Measurements from ENCODE around the gene NR5A2.

NR5A2 gene

DNA sequence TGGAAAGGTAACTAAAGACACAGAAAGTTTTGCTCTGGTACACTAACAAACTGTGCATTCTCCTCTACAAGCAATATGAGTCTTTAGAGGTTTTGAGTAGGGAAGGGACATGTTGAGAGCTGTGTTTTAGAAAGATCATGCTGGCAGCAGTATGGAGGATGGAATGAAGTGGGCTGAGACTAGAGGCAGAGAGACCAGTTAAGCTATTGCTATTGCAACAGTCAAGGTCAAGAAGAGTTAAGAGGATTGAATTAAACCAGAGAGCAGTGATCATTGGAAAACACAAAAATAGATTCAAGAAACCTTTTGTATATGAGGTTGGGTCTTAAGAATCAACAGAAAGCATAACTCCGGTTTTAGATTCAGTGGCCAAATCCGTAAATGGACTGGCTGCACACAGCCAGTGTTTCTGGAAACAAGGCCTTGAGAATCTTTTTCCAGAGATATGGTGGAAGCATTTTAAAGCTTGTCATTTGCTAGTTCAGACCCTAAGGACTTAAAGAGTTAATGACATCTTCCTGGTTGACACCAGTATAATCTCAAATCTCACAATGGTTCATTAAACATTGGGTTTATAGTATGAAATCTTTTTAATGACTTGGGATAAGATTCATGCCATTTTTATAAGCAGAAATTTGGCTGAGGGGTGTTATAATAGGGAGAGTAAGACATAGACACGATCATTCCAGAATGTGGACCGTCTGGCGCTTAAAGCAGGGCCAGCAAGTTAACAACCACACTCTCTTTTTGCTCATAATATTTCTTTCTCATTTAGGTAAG, 177.9 kb downstream of the NR5A2 start:
- DNase-seq (ENCODE audit: low read depth in 2 of 2), result no peak

DNA sequence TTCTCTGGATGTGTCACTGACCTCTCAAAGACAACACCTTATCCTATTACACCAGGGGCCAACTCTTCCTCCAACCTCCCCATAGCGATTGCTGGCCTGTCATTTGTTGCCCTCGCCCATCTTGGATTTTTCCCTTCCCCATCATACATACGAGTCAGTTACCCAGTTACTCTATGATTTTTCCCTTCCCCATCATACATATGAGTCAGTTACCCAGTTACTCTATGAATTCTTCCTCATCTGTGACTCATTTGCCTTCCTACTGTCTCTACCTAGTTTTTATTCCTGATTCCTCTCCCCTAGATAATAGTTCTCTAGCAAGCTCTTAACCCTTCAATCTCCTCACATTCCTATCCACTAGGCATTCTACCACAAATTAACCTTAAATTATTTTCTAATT, 178.8 kb downstream of the NR5A2 start:
- no peak for DNase-seq (ENCODE audit: low read depth in 2 of 2)

DNA sequence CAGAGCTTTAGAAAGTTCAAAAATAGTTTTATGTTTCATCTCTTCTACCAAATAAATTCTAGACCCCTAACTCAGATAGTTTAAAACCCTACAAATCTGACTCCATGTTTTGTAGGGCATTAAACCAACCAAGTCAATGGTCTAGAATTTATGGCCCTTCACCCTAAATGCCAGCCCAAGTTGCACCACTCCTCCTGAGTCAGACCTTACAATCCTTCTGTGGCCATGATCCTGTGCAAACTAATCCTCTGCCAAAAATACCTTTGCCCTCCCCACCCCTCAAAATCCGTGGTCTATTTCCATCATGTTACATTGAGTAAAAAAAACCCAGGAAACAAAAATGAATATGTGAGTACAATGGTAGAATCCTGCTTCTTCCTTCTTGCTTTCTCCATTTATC, 179.3 kb downstream of the NR5A2 start:
- DNase-seq (ENCODE audit: low read depth in 2 of 2), result no peak

DNA sequence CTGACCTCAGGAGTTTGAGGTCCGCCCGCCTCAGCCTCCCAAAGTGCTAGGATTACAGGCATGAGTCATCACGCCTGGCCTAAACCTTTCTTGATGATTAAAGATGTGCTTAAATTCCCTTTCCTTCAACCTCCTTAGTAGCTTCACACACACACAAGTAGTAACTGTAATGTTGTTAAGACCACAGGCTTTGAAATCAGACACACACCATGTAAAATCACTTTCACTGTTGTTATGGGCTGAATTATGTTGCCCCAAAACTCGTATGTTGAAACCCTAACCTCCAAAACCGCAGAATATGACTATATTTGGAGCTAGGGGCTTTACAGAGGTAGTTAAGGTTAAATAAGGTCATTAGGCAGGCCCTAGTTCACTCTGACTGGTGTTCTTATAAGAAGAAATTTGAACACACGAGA, 180.2 kb downstream of the NR5A2 start:
- no peak for DNase-seq (ENCODE audit: low read depth in 2 of 2)

DNA sequence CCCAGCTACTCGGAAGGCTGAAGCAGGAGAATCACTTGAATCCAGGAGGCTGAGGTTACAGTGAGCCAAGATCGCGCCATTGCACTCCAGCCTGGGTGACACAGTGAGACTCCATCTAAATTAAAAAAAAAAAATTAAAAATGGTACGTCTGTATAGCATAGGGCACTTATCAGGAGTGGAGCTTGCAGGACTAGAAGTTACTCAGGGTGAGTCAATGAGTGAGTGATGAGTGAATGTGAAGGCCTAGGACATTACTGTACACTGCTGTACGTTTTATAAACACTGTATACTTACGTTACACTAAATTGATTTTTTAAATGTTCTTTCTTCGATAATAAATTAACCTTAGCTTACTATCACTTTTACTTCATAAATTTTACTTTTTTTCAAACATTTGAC, 183.6 kb downstream of the NR5A2 start:
- DNase-seq (ENCODE audit: low read depth in 2 of 2), result no peak

DNA sequence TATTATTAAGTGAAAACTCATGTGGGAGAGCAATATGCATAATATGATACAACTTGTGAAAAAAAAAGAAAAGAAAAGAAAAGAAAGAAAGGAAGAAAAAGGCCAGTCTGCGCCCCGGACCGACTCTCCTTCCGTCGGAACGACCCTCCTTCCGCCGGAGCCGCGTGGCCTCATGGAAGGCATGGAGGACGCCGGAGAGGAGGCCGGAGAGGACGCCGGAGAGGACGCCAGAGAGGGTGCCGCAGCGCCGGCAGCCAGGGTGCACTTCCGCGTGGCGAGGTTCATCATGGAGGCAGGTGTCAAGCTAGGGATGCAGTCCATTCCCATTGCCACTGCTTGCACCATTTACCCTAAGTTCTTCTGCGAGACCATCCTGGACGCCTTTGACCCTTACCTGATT, 185.9 kb downstream of the NR5A2 start:
- DNase-seq (ENCODE audit: low read depth in 2 of 2), result no peak

DNA sequence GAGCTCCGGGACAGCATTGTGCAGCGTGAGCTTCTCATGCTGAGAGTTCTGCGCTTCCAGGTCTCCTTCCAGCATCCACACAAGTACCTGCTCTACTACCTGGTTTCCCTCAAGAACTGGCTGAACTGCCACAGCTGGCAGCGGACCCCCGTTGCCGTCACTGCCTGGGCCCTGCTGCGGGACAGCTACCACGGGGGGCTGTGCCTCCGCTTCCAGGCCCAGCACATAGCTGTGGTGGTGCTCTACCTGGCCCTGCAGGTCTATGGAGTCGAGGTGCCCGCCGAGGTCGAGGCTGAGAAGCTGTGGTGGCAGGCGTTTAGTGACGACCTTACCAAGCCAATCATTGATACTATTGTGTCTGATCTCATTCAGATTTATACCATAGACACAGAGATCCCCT, 186.4 kb downstream of the NR5A2 start:
- no peak for DNase-seq (ENCODE audit: low read depth in 2 of 2)

DNA sequence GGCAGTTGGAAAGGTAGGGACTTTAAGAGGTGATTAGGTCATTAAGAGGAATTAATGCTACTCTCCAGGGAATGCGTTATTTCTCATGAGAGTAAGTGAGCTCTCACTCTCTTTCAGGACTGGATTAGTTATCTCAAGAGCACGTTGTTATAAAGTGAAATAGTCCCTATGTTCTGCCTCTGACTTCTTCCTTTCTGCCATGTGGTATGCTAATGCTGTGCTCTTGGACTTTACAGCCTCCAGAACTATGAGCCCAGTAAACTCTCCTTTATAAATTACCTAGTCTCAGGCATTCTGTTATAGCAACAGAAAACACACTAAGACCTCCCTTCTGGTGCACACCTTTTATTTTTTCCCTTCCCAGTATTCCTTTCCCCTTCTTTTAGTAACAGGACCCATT, 187.8 kb downstream of the NR5A2 start:
- DNase-seq (ENCODE audit: low read depth in 2 of 2), result no peak

DNA sequence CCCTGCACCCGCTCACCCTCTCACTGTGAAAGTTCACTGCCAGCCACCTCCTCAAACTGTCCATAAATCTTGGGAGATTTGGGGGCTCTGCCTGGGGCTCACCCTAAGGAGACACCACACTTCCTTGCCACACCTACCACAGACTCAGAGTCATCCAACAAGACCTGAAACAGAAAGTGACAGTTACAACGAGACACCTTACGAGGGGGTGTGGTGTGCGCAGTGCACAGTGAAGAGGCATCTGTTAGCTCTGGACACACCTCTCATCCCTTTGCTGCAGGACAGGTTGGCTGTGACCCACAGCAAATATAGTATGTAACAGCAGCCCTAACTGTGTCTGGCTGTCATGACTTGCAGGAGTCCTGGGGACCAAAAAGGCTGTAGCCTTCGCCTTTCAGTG, 190.2 kb downstream of the NR5A2 start:
- DNase-seq (ENCODE audit: low read depth in 2 of 2), result no peak

DNA sequence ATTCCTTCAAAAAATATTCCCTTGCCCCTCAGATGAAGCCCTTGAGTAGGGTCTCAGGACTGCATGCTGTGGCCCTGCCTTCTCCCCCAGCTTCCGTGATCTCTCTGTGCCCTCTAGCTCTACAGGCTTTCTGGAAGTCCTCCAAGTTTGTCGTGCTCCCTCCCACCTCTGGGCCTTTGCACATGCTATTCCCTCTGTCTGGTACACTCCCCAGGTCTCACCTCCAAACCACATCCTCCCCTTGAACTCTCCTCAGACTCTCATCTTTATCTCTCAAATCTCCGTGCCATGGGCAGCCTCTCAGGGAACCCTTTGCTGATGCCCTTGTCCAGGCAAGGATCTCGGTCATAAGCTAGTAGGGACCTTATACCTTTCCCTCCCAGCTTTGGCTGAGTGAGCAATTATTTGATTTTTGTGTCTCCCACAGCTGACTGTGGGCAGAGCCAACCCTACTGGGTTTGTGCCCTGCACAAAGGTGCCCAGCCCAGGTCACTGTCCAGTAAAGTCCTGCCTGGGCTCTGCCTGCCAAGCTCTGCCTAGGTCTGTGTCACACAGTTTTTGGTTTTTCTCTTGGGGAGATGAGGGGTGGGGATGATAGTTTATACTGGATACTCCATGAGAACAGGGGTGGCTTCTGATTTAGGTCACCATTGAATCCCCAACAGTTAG, 194.2 kb downstream of the NR5A2 start:
- DNase-seq (ENCODE audit: low read depth in 2 of 2), result no peak

DNA sequence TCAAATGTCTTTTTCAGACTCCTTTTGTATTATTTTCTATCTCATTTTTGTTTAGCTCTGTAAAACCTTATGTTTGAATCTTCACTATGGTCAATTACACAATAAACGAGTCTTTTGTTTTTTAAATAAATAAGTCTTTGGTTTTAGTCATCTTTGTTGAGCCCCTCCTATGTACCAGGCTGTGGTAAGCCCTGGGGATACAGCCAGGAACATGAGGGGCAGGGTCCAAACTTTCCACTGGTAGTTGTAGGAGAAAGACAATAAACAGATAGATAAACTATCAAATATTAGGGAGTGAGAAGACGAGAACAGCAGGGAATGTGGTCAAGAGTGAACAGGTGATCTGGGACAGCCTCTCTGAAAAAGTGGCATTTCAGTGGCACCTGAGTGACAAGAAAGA, 195.7 kb downstream of the NR5A2 start:
- DNase-seq (ENCODE audit: low read depth in 2 of 2), result no peak

DNA sequence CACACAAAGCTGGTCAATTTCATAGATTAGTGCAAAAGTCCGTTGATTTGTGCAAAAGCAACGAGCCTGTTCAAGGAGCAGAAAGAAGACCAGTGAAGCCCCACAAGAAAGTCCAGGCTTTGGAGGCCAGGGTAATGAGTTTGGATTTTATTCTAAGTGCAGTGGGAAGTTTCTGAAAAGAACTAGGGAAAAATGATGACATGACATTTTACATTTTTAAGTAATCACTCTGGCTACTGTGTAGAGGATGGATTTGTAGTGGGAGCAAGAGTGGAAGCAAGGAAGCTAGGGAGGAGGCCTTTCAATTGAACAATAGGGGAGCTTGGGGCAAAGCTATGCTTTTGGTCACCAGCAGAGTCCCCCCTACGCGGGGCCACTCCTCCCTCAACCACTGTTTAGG, 196.1 kb downstream of the NR5A2 start:
- no peak for DNase-seq (ENCODE audit: low read depth in 2 of 2)

DNA sequence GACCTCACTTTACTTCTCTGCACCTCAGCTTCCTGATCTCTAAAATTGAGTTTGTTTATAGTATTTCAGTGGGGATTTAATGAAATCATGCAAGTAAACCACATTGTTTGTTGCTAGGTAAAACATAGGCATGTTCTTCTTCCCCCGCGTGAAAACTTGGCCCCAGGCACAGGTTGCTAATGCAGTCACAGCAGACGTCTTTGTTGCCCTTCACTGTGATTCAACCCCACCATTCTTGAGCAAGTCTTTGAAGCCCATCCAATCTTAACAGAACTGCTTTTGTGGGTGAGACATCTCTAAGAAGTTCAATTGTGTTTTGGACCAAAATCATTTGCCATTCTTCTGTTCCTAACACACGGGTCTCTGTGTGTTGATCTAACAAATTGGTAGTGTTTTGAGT, 196.8 kb downstream of the NR5A2 start:
- DNase-seq (ENCODE audit: low read depth in 2 of 2), result no peak

DNA sequence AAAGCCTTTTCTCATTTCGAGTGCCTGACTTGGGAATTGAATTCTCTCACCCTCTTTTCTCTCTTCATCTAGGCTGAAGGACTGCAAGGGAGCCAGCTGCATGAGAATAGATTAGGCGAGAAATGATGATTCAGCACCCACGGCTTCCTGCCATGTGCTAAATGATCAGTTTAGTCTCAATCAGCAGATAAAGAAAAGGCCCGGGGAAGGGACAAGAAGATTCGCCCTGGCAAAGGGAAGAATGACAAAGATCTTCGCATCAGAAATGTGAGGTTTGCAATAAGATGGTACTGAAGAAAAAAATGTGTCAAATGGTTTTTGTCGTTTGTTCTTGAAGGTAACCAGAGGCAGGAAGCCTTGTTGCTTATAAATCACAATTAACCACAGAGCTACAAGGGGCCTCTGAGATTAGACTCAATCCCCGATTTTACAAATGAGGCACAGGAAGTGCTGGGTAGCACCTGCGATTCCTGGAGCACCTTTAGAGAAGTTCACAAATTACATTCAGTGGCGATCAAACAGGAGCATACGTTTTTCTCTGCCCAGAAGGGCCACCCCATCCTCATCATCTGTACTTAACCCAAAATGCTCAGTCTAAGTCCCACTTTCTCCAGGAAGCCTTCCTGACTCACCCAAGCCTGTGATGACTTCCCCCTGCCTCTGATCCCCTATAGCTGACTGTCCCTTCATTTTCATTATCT, 198.9 kb downstream of the NR5A2 start:
- DNase-seq (ENCODE audit: low read depth in 2 of 2), result peak; percentile 15 to 18

DNA sequence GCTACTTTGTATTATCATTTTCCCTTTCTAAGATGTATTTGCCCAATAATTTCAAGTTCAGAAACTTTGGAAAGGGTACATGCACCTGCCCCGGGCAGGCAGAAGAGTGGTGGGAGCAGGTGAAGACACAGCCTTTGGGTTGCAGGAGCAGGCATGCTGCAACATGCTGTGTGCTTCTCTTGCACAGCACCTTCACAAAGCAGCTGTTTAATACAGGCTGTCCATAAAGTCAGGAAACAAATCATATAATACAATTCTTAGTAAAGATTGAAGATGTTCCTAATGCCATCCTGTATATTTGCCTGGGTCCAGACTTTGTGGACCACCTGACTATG, 199.4 kb downstream of the NR5A2 start:
- no peak for DNase-seq (ENCODE audit: low read depth in 2 of 2)

All from stimulated activated CD4-positive, alpha-beta T cell treated with anti-CD3 and anti-CD28 coated beads, Interleukin-4, amount 100 ng/mL, for 48 hours (primary cell).